DOHH2 (cell line): Measurements from ENCODE around the gene C1QA.

ENCODE experiments used
- H3F3A ChIP-seq: fragments of 200-600 bp; sonication (generic), shearing (Covaris generic); 2 replicates; pipeline ENCODE4 v1.6.0; 2016; ENCODE audit warnings: antibody characterized with exemption, mild to moderate bottlenecking; ENCODE audit not compliant: control insufficient read depth, insufficient read depth
- H3K27ac ChIP-seq: fragments of 200-600 bp; sonication (generic); 2 replicates; pipeline ENCODE4 v1.5.1; 2014; ENCODE audit warnings: low read depth, mild to moderate bottlenecking, low read length, moderate library complexity
- H3K27me3 ChIP-seq: fragments of 200-600 bp; sonication (generic); 2 replicates; pipeline ENCODE4 v1.6.1; 2014; ENCODE audit warnings: mild to moderate bottlenecking, low read length, mixed read lengths; ENCODE audit not compliant: control insufficient read depth
- H3K36me3 ChIP-seq: fragments of 200-600 bp; sonication (generic); 2 replicates; pipeline ENCODE4 v1.6.1; 2014; ENCODE audit warnings: mild to moderate bottlenecking, low read length, moderate library complexity, mixed read lengths; ENCODE audit not compliant: control insufficient read depth
- H3K4me1 ChIP-seq: fragments of 200-600 bp; sonication (generic); 2 replicates; pipeline ENCODE4 v1.6.1; 2014; ENCODE audit warnings: mild to moderate bottlenecking, low read length, mixed read lengths; ENCODE audit not compliant: control insufficient read depth
- H3K4me2 ChIP-seq: fragments of 200-600 bp; sonication (generic); 2 replicates; pipeline ENCODE4 v1.6.0; 2014; ENCODE audit warnings: mild to moderate bottlenecking, low read length, moderate library complexity
- H3K4me3 ChIP-seq: fragments of 200-600 bp; sonication (generic); 2 replicates; pipeline ENCODE4 v1.5.1; 2014; ENCODE audit warnings: mild to moderate bottlenecking, low read length, mixed read lengths
- H3K79me2 ChIP-seq: fragments of 200-600 bp; sonication (generic); 2 replicates; pipeline ENCODE4 v1.6.1; 2014; ENCODE audit warnings: mild to moderate bottlenecking, low read length, mixed read lengths; ENCODE audit not compliant: control insufficient read depth
- H3K9me2 ChIP-seq: fragments of 200-600 bp; sonication (generic); replicated peaks from 2 replicates; pipeline ENCODE4 v1.6.1; 2014; ENCODE audit warnings: mild to moderate bottlenecking, low read length, mixed read lengths; ENCODE audit not compliant: control insufficient read depth
- H3K9me3 ChIP-seq: fragments of 200-600 bp; sonication (generic); 2 replicates; pipeline ENCODE4 v1.6.1; 2014; ENCODE audit warnings: antibody characterized with exemption, low read length, mixed read lengths; ENCODE audit not compliant: control insufficient read depth, insufficient read depth
- H4K20me1 ChIP-seq: fragments of 200-600 bp; sonication (generic); 2 replicates; pipeline ENCODE4 v1.6.0; 2014; ENCODE audit warnings: low read depth, mild to moderate bottlenecking, antibody characterized with exemption, low read length, moderate library complexity; ENCODE audit not compliant: control insufficient read depth, insufficient read depth
- CTCF ChIP-seq: fragments of 200-600 bp; sonication (generic); IDR thresholded peaks from one replicate; pipeline ENCODE4 v1.5.1; 2014; ENCODE audit warnings: antibody characterized with exemption, mild to moderate bottlenecking, low read depth, low read length; ENCODE audit not compliant: poor library complexity, severe bottlenecking
- EZH2phosphoT487 ChIP-seq: fragments of 200-600 bp; sonication (generic); IDR thresholded peaks from 2 replicates; pipeline ENCODE4 v1.6.1; 2017; ENCODE audit warnings: borderline replicate concordance, mild to moderate bottlenecking, antibody characterized with exemption, low read length, moderate library complexity, mixed read lengths

Gene C1QA

GRCh38 chr1:22636353-22636752, at the start of gene C1QA:
C1QA (plus strand) TSS chr1:22636628; CDS start chr1:22637617, 989 bp downstream.
- no peaks in the 10 kb centered on the region for H3K36me3 ChIP-seq

GRCh38 chr1:22587247-22587646, 49.2 kb upstream of the C1QA start:
- Histone ChIP-seq H3K9me2 (no peaks in the 10 kb centered on the region), H3K4me2 (no peak overlapping the region), H3K4me1 (no peaks in the 10 kb centered on the region), H3K27ac (no peak overlapping the region), H3K9me3 (no peaks in the 10 kb centered on the region), H3K79me2 (no peaks in the 10 kb centered on the region), H3F3A (no peaks in the 10 kb centered on the region), H4K20me1 (no peaks in the 10 kb centered on the region), H3K36me3 (no peaks in the 10 kb centered on the region), H3K4me3 (no peak overlapping the region), H3K27me3 (no peaks in the 10 kb centered on the region)
- TF ChIP-seq EZH2phosphoT487 (no peak), CTCF (no peak)

More at GRCh38 chr1:22636353-22636752, at the start of gene C1QA:
- Histone ChIP-seq H3K27me3 (no peaks in the 10 kb centered on the region), H3K9me3 (no peaks in the 10 kb centered on the region), H3F3A (no peaks in the 10 kb centered on the region), H3K4me3 (no peak within 1 kb of the TSS), H4K20me1 (no peaks in the 10 kb centered on the region), H3K4me2 (no peak within 1 kb of the TSS), H3K9me2 (no peaks in the 10 kb centered on the region), H3K79me2 (no peaks in the 10 kb centered on the region), H3K4me1 (no peaks in the 10 kb centered on the region), H3K27ac (no peak within 1 kb of the TSS)
- no peak for TF ChIP-seq CTCF
- no peak for TF ChIP-seq EZH2phosphoT487

GRCh38 chr1:22588899-22589422, 47.5 kb upstream of the C1QA start:
- TF ChIP-seq EZH2phosphoT487 (no peak), CTCF (no peak)
- Histone ChIP-seq H3K9me3 (no peaks in the 10 kb centered on the region), H3K4me3 (no peak overlapping the region), H3K27me3 (no peaks in the 10 kb centered on the region), H3K36me3 (no peaks in the 10 kb centered on the region), H3F3A (no peaks in the 10 kb centered on the region), H3K4me2 (no peak overlapping the region), H3K79me2 (no peaks in the 10 kb centered on the region), H3K27ac (no peak overlapping the region), H3K9me2 (no peaks in the 10 kb centered on the region), H4K20me1 (no peaks in the 10 kb centered on the region), H3K4me1 (no peaks in the 10 kb centered on the region)
